MM.1S (cell line): ENCODE measurements around the gene UGT1A5.

Experiments used
- DNase-seq: peaks from one replicate; pipeline ENCODE4 v3.0.0-alpha.2; 2015
- H2AFZ ChIP-seq: fragments of 300-600 bp; sonication (generic); 2 replicates; pipeline ENCODE4 v1.6.0; 2016; ENCODE audit warnings: antibody characterized with exemption, low read length
- H3F3A ChIP-seq: fragments of 300-600 bp; sonication (generic); 2 replicates; pipeline ENCODE4 v1.6.1; 2016; ENCODE audit warnings: mild to moderate bottlenecking, antibody characterized with exemption, low read length, moderate library complexity, mixed read lengths; ENCODE audit not compliant: insufficient read depth
- H3K27ac ChIP-seq: fragments of 300-600 bp; sonication (generic); 2 replicates; pipeline ENCODE4 v1.5.1; 2016; ENCODE audit warnings: mild to moderate bottlenecking, low read length
- H3K27me3 ChIP-seq: fragments of 300-600 bp; sonication (generic); replicated peaks from 2 replicates; pipeline ENCODE4 v1.6.0; 2016; ENCODE audit warnings: low read length; ENCODE audit not compliant: insufficient read depth
- H3K36me3 ChIP-seq: fragments of 300-600 bp; sonication (generic); replicated peaks from 2 replicates; pipeline ENCODE4 v1.6.1; 2016; ENCODE audit warnings: mild to moderate bottlenecking, low read length, mixed read lengths; ENCODE audit not compliant: insufficient read depth
- H3K4me1 ChIP-seq: fragments of 300-600 bp; sonication (generic); 2 replicates; pipeline ENCODE4 v1.6.1; 2016; ENCODE audit warnings: low read length, mixed read lengths
- H3K4me2 ChIP-seq: fragments of 300-600 bp; sonication (generic); 2 replicates; pipeline ENCODE4 v1.6.0; 2016; ENCODE audit warnings: low read depth, low read length
- H3K4me3 ChIP-seq: fragments of 300-600 bp; sonication (generic); 2 replicates; pipeline ENCODE4 v1.5.1; 2016; ENCODE audit warnings: low read length, mixed read lengths
- H3K79me2 ChIP-seq: fragments of 300-600 bp; sonication (generic); 2 replicates; pipeline ENCODE4 v1.6.1; 2016; ENCODE audit warnings: mixed run types, low read length, mixed read lengths
- H3K9ac ChIP-seq: fragments of 300-600 bp; sonication (generic); 2 replicates; pipeline ENCODE4 v1.6.1; 2016; ENCODE audit warnings: low read length, mixed read lengths
- H3K9me2 ChIP-seq: fragments of 300-600 bp; sonication (generic); replicated peaks from 2 replicates; pipeline ENCODE4 v1.6.1; 2016; ENCODE audit warnings: mild to moderate bottlenecking, low read length, mixed read lengths; ENCODE audit not compliant: insufficient read depth
- H3K9me3 ChIP-seq: fragments of 300-600 bp; sonication (generic); replicated peaks from 2 replicates; pipeline ENCODE4 v1.6.1; 2016; ENCODE audit warnings: mild to moderate bottlenecking, low read length, mixed read lengths; ENCODE audit not compliant: insufficient read depth
- H4K20me1 ChIP-seq: fragments of 300-600 bp; sonication (generic); 2 replicates; pipeline ENCODE4 v1.6.1; 2016; ENCODE audit warnings: mild to moderate bottlenecking, low read length, moderate library complexity, mixed read lengths; ENCODE audit not compliant: insufficient read depth
- EZH2 ChIP-seq: fragments of 300-600 bp; sonication (generic); optimal IDR thresholded peaks from 2 replicates; pipeline ENCODE3; 2017; ENCODE audit warnings: low read depth, mild to moderate bottlenecking, antibody characterized with exemption, low read length, mixed read lengths
- EZH2phosphoT487 ChIP-seq: fragments of 300-600 bp; sonication (generic); IDR thresholded peaks from 2 replicates; pipeline ENCODE4 v1.6.1; 2018; ENCODE audit warnings: antibody characterized with exemption, low read length
- TF ChIP-seq, protein P1 (sequence below): fragments of 300-600 bp; sonication (generic); IDR thresholded peaks from 2 replicates; pipeline ENCODE4 v1.5.1; 2016; ENCODE audit warnings: antibody characterized with exemption, low read length, mixed read lengths

The UGT1A5 gene

DNA sequence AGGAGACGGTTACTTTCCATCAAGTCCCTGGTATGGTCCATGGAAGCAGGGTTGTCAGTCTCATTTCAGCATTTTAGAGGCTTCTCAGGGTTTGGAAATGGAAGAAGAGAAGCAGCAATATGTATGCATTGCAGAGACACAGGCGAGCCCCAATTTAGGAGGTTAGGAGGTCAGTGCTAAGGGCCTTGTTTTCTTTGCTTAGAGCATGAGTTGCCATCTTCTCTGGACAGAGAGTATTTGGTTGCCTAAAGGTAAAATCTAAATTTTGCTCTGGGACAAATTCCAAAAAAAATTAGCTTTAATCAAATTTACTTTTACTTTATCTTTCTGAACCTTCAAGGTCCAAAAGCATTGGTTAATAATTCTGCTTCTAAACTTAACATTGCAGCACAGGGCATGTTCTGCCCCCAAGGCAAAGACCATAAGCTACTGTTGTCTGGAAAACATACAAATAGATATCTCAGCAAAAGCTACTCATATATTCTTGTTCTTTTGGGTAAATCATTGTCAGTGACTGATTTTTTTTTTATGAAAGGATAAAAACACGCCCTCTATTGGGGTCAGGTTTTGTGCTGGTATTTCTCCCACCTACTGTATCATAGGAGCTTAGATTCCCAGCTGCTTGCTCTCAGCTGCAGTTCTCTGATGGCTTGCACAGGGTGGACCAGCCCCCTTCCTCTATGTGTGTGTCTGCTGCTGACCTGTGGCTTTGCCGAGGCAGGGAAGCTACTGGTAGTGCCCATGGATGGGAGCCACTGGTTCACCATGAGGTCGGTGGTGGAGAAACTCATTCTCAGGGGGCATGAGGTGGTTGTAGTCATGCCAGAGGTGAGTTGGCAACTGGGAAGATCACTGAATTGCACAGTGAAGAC, 41.2 kb upstream of the UGT1A5 start, which contains the start of gene UGT1A9:
TSS of gene UGT1A9 (plus strand) at position 609 of the 872 bp plus-strand sequence. CDS start at position 646, 37 bp downstream.
- no peak within 1 kb of the TSS for H3K9ac ChIP-seq
- no peaks in the 10 kb centered on the region for H3K27me3 ChIP-seq
- no peak within 1 kb of the TSS for H3K27ac ChIP-seq
- no peaks in the 10 kb centered on the region for H3K36me3 ChIP-seq
- no peaks in the 10 kb centered on the region for H3F3A ChIP-seq
- H2AFZ ChIP-seq, result no peak within 1 kb of the TSS
- H3K9me3 ChIP-seq, result no peaks in the 10 kb centered on the region
- TF ChIP-seq EZH2, result no peak
- TF ChIP-seq, protein P1, sequence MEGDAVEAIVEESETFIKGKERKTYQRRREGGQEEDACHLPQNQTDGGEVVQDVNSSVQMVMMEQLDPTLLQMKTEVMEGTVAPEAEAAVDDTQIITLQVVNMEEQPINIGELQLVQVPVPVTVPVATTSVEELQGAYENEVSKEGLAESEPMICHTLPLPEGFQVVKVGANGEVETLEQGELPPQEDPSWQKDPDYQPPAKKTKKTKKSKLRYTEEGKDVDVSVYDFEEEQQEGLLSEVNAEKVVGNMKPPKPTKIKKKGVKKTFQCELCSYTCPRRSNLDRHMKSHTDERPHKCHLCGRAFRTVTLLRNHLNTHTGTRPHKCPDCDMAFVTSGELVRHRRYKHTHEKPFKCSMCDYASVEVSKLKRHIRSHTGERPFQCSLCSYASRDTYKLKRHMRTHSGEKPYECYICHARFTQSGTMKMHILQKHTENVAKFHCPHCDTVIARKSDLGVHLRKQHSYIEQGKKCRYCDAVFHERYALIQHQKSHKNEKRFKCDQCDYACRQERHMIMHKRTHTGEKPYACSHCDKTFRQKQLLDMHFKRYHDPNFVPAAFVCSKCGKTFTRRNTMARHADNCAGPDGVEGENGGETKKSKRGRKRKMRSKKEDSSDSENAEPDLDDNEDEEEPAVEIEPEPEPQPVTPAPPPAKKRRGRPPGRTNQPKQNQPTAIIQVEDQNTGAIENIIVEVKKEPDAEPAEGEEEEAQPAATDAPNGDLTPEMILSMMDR, result no peak
- TF ChIP-seq EZH2phosphoT487, result no peak
- H3K4me2 ChIP-seq, result no peak within 1 kb of the TSS
- no peak within 1 kb of the TSS for H3K4me3 ChIP-seq
- H4K20me1 ChIP-seq, result no peaks in the 10 kb centered on the region
- H3K9me2 ChIP-seq, result no peaks in the 10 kb centered on the region
- H3K4me1 ChIP-seq, result no peaks in the 10 kb centered on the region
- no peaks in the 10 kb centered on the region for H3K79me2 ChIP-seq
- no peak for DNase-seq

DNA sequence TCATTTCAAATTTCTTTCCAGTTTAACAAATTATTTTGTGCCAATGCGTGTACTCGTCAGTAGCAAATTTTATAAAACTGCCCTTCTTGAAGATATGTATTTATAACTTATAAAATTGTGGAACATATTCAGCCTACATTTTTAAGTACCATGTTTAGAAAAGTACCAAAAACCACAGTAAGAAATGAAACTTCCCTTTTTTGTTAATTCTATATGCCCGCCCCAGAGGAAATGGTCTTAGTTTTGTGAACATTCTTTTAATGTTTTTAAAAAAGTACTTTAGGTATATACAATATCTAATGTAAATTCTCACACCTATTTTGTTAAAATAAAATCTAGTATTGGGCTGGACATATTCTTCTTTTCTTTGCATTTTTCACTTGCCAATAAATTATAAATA, 39.8 kb upstream of the UGT1A5 start:
- Histone ChIP-seq H3K36me3 (no peaks in the 10 kb centered on the region), H3F3A (no peaks in the 10 kb centered on the region), H3K9me3 (no peaks in the 10 kb centered on the region), H2AFZ (no peak overlapping the region), H4K20me1 (no peaks in the 10 kb centered on the region), H3K9me2 (no peaks in the 10 kb centered on the region), H3K27ac (no peak overlapping the region), H3K79me2 (no peaks in the 10 kb centered on the region), H3K9ac (no peak overlapping the region), H3K4me1 (no peaks in the 10 kb centered on the region), H3K27me3 (no peaks in the 10 kb centered on the region), H3K4me2 (no peak overlapping the region), H3K4me3 (no peak overlapping the region)
- no peak for DNase-seq
- TF ChIP-seq EZH2, result no peak
- TF ChIP-seq, protein P1, result no peak
- no peak for TF ChIP-seq EZH2phosphoT487

DNA sequence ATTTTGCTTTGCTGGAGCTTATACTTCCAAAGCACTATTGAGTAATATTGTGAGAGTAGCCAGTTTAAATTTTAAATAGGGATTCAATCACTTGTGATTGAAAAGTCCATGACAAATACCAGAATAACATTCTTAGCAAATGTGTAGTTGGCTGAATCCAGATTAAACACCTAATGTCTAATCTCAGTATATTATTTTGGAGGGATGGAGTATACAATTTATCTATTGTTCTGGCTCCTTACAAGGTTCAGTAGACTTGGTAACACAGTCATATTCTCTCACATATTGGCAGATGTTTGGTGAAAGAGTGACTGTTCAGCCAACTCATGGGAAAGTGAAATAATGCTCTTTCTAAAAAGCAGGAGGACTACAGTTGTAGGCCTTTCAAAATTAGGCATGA, 38.8 kb upstream of the UGT1A5 start:
- no peak for TF ChIP-seq EZH2
- no peak for TF ChIP-seq EZH2phosphoT487
- TF ChIP-seq, protein P1, result no peak
- Histone ChIP-seq H3K9me3 (no peaks in the 10 kb centered on the region), H3K79me2 (no peaks in the 10 kb centered on the region), H2AFZ (no peak overlapping the region), H3K9me2 (no peaks in the 10 kb centered on the region), H3K9ac (no peak overlapping the region), H3F3A (no peaks in the 10 kb centered on the region), H3K36me3 (no peaks in the 10 kb centered on the region), H3K27me3 (no peaks in the 10 kb centered on the region), H3K4me3 (no peak overlapping the region), H3K4me1 (no peaks in the 10 kb centered on the region), H3K4me2 (no peak overlapping the region), H3K27ac (no peak overlapping the region), H4K20me1 (no peaks in the 10 kb centered on the region)
- DNase-seq, result no peak
